CD4-positive, alpha-beta T cell treated with Interleukin-1 beta for 1 hour (primary cell): ENCODE data around the gene IGF2BP3.

Experiments used
- DNase-seq, 2 donors: peaks; one replicate each; pipeline ENCODE4 v3.0.0-alpha.2; 2020 to 2022

IGF2BP3 gene

DNA sequence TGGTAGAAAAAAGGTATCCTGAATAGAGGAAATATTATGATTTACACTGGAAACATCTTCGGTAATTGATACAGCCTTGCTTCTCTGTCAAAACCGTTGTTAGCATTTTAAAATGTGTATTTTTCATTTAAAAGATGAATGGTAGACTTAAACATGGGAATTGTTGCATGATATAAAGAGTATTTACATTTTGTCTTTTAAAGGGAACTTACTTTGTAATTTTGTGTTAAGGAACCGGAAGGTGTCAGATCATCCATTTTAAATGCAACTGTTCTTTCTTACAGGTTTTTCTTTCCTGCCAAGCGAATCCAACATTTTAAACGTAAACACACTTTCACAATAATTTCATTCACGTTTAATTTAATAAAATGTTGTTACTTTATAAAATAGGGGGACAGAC lies 1.8 kb upstream of the IGF2BP3 start:
- DNase-seq = no peak

DNA sequence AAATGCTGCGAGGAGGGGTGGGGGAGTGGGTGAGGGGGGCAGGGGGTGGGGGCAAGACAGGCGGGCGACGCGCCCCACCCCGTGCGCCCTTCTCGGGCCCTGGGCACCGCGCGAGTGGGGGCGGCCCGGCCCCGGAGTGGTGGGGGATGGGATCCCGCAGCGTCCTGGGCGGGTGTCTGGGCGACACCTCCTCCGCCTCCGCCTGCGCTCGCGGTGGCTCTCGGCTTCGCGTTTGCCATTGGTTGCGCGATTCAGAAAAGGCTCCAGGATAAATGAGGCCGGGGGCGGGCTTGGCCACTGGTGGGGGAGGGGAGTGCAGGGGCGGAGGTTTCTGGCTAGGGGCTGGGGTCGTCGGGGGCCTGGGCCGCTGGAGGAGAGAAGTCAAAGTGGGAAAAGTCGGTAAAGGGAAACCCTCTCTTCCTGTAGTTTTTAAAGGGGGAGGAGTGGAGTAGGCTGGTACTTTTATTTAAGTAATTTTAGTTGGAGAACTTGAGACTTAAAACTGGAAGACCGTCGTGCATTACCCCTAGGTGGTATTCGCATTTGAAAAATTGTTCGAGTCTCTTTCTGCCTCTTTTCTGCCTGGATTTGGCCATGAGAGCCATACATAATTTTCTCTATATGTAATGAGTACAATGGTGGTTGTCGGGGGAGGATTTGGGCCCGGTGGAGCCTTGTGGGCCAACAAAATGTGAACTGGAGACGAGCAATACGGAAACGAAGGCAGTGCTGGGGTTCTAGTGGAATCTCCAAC lies 992 bp upstream of the IGF2BP3 start:
- peak in 1 of 2 donors; percentile 43 for DNase-seq

DNA sequence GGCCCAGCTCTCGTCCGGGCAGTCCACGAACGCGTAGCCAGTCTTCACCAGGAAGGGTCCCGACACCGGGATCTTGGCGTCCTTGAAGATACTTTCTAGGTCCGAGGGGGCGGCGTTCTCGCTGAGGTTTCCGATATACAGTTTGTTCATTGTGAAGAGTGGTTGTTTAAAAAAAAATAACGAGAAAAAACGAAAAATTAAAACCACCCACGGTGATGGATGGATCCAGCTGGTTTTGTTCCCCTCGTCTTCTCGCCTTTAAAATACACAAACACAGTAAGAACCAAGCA lies 385 bp downstream of the IGF2BP3 start:
- DNase-seq = no peak

DNA sequence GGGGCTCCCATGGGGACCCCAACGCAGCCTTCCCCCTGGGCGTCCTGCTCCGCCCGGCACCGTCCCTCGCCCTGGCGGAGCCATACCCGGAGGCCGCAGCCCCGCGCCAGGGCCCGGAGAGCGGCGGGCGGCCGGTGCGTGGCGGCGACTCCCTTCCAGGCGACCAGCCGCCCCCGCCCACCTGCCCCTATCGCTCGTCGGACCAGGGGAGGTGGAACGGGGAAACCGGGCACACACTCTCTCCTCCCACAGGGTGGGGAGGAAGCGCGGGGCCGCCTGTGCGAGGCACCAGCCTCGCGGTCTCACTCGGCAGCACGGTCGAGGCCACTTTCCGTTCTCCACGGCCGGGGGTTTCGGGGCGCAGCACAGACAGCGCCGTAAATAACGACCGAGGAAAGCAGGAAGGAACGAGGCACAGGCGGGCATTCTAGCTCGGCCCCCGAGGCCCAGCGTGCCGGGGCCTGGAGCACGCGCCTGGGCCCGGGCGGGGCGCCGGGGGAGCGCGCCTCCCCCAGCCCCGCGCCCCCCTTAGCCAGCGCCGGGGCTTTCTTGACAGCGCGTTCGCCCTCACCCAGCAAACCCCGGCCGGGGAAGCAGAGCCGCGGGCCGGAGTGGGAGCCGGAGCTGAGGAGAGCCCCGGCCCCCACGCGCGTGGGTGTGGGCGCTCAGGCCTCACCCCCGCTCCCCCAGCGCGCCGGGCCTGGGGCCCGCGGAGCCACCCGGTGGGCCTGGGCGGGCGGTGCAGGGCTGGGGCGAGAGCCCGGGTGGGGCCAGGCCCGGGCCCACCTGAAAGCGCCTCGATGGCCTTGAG lies 936 bp downstream of the IGF2BP3 start:
- peak; percentile 33 to 42 for DNase-seq

DNA sequence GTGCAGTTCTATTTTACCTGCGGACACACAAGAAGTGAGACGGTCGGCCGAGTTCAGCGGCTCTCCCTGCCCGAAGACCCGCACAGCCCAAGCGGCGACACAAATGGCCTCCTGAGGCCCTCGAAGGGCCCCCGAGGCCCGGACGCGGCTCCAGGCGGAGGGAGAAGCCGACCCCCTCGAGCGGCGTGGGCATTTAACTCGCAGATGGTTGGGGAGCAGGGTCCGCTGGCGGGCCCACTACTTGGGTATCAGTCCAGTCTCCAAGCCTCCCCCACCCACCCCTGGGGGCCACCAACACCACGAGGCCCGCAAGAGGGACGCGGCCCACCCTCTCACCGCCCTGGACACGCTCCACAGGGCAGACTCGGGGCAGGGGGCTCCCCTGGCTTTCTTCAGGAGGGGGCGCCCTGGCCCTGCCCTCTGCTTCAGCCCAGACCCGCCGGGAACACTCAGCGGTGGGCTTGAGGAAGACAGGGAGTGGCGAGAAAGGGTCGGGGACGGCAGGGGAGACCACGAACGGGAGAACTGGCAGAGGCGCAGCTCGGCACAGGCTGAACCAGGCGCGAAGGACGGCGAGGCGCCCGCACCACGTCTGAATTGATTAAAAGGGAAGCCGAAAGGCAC lies 1.7 kb downstream of the IGF2BP3 start:
- no peak for DNase-seq

DNA sequence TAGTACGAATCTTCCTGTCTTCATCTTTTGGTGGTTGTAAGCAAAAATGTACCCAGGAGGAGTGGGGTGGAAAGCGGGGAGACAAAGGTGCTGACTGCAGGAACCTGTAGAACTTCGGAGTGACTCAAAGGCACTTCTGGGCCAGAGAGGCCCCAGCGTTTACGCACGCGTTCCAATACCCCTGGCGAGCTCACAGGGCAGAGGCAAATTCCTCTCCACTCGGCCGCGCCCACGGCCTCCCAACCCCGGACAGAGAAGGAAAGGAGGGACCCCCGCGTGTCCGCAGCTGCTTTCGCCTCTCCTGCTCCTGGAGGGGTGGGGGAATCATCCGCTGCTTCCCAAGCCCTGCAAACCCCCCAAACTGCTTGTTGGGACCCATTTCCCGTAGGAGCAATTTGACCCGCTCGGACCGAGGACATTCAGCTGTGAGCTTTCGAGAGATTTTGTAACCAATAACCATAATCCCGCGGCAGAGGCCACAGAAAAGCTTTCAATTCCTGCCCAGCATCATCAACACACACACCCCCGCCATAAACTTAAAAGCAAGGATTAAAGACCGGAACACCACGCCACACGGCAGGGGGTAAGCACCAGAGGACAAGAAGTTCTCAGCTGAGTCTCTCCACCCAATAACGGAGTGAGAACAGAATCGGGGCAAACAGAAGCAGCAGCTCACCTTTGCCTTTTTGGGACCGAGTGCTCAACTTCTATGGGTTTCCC lies 2.3 kb downstream of the IGF2BP3 start:
- DNase-seq = no peak

DNA sequence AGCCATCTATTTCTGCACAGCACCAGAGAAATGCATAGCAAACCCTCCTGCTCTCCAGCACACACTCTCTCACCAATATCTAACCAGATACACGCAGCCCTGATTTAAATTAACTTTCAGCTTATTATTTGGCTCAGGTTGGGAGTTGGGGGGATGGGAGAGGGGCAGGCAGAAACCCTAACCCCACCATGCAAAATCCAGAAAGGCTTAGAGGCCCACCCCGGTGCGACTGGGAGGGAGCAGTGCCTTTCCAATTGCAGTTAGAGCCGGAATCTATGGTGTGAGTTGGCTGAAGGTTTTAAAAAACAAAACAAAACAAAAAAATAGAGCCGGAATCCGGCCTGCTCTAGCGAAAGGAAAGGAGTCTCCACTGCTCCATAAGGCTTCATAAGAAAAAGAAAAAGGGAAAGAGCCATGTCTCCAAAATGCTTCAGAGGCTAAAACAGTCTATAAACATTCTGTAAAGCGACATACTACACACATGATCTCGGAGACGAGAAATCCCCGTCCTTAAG lies 2.9 kb downstream of the IGF2BP3 start:
- DNase-seq = no peak

DNA sequence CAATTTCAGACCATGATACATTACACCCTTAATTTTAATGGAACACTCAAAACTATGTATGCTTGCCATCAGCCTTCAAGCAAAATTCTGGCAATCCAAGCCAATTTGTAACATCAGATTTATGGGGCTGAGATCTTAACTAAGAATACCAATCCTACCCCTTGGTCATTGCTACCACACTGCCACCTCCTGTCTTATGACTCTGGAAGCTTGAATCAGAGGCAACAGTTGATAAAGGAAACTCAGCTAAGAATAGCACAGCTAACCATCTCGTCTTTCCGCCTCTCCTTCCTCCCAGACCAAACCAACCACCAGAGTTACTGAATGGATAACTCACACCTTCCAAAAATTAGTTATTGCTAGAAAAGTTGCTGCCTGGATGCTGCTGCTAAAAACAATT lies 7.4 kb downstream of the IGF2BP3 start:
- DNase-seq = no peak

DNA sequence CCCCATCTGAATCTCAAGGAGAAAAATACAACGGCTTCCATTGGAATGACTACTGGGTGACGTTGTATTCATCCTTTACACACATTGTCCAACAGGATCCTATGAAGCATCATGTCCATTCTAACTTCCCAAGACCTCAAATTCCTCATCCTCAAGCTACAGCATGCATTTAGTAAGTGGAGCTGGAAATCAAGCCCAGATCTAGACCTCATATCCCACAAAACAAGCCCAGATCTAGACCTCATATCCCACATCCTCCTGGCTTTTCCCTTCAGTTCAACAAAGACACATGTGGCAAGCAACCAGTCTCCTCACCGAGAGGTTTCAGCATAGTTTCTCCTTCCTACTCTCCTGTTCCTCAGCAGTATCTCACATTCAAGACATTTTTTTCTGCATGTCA lies 12.2 kb downstream of the IGF2BP3 start:
- DNase-seq = no peak

DNA sequence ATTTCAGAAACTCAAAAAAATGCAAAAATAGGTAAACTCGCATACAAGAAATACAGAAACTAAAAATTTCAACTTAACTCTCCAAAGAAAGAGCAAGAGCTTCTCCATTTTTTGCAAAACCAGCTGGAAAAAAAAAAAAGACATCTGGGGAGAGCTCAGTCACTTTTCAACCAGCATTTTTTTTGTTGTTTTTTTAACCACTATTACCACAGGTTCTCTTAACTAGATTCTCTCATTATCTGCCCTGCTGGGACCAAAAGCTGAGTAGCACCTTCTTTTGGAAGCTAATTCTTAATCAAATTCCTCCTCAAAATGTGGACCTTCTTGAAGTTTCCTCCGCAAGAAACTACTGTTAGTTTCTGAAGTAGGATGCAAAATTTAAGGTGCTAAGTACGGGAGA lies 14.2 kb downstream of the IGF2BP3 start:
- DNase-seq = no peak

DNA sequence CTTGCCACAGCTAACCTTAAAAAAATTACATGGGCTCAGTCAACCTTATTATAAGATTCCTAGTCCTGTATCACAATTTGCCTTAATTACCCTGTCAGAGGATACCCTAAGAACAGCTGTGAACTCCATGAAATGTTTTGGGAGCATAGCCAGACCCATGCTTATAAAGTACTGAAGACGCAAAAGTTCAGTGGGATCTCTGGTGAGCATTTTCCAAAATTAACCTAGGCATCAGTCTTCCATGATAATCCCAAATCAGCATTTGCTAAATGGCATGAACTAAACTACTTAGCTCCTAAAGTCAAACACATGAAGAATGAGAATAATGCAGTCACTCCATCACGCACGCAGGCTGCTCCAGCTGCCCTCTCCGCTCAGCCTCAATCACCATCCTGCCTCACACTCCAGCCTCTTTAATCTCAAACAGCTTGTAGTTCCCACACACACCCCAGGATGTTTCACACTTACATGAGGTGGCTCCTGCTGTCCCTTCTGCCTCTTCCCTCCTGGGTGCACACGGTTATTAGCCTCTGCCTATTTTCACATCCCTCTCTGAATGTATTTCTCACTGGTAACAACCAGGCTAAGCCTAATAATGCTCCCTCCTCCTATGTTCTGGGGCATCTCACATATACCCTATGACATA lies 15.3 kb downstream of the IGF2BP3 start:
- no peak for DNase-seq

DNA sequence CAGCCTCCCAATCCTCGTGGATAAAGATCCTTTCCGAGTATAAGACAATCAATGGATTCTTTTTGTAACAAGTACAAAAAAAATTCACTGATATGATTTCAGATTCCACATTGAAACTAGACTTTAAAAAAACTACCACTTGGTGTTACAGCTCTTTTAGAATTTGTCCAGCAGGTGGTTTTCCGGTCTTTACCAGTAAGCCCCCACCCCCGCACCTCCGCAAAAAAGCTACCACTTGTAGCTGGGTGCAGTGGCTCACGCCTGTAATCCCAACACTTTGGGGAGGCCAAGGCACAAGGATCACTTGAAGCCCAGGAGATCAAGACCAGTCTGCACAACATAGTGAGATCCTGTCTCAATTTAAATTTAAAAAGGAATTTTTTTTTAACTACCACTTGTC lies 19.8 kb downstream of the IGF2BP3 start:
- no peak for DNase-seq

DNA sequence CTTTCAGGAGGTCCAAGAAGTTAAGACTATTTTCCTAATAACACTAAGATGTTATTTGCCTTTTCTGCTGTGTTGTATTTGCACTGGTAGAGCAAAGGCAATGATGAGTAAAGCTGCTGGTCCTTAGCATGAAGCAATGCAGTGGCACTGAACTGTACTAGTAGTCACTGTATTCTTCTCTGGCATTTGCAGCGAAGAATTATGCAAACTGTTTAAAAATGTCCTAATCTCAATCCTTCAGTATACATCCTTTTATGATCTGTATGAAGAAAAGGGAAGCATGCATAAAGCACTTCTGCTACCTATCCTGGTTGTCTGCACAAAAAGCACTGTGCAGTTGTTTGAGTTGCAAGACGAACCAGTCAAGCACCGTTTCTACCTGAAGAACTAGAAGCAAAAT lies 20.4 kb downstream of the IGF2BP3 start:
- DNase-seq = no peak

DNA sequence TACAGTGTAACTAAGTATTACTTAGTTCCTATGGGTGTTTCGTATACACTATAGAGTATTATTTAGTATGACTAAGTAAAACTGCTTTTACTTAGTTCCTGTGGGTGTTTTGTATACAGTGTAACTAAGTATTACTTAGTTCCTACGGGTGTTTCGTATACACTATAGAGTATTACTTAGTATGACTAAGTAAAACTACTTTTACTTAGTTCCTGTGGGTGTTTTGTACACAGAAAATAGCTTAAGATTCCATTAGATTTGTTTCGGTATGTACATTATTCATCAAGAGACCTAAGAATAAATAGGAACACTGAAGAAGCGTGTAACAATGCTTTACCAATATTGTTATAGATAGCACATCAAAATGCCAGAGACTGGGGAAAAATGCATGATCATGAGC lies 25.0 kb downstream of the IGF2BP3 start:
- no peak for DNase-seq

DNA sequence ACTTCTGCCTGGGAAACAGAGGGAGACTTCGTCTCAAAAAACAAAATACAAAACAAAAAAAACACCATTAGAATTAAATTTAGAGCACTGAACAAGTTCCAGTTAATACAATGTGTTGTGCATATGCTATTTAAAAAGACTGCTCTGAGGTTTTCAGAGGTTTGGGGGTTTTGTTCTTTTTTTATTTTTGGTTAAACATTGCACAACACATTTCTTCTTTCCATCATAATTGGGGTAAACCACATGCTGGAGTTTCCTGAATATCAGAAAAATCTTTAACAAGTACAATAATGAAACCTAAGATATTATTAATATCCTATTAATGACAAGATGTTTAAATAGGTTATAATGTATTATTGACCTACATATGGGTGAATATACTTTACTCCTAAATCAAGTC lies 26.3 kb downstream of the IGF2BP3 start:
- DNase-seq = no peak

DNA sequence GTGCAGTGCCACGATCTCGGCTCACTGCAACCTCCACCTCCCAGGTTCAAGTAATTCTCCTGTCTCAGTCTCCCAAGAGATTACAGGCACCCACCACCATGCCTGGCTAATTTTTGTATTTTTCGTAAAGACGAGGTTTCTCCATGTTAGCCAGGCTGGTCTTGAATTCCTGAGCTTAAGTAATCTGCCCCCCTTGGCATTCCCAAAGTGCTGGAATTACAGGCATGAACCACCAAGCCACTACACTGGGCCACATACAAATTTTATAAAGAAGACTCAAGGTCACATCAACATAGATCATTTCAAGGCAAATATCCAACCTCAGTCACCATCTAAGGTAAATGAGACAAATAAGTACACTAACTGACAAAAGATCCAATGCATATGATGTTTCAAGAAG lies 32.1 kb downstream of the IGF2BP3 start:
- no peak for DNase-seq

DNA sequence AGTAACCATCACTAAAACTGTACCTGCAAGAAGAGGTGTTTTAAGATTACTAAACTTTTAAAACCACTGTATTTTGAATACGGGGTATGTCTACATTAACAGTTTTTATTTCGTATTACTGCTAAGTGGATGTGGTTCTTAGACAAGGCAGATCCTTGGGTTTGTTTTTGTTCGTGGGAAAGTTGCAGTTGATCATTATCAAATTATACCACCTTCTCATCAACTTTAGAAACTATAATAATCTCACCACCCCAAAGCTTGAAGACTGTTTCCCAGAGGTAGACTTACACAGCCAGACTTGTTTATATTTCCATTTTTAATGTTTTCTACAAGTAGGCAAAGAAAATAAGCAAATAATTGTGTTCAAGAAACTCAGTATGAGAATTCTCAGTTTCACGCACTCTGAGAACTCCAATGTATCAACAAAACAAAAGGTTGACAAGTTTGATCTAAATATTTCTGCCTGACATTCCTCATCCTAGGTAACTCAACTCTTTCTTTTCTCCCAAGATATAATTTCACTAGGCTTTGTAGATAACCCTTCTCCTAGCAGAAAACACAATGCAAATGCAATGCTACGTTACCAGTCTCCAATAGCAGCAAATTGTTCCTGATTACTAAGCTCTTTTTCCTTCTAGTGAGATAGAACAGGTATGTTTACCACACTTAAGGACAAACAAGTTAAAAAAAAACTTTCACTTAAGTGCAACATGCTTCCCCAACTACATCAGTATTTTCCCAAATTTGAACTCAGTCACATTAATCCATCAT lies 36.0 kb downstream of the IGF2BP3 start:
- no peak for DNase-seq

DNA sequence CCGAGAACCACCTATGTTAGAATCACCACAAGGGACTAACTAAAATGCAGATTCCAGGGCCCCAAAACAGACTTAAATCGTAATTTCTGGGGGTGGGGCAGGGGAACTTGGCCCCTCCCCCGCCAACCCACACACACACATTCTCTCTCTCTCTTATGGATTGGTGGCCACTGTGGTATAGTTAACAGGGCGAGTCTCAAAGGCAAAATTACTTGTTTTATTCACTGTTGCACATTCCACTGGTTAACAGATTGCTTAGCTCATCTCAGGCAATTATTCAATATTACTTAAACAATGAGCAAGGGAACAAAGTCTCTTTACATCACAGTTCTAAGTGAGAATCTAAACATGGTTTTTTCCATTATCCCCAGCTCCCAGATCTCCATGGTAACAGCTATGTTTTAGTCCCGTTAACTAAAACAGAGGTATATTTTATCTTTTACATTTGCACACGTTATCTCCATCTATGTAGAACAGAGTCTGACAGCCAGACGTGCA lies 38.5 kb downstream of the IGF2BP3 start:
- DNase-seq = no peak

DNA sequence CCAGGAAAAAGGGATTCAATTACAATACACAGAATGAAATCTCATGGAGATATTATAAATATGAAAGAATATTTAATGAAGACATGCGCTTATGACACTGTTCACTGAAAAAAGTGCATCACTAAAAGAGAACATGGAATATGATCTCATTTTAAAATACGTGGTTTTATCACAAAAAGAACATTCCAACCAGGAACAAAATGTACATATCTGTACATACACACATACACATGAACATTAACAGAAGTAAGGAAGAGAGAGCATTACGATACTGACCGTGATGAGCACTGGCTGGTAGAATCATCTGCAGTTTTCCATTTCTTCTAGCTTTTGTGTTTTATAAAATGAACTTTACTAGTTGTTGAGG lies 39.4 kb downstream of the IGF2BP3 start:
- no peak for DNase-seq

DNA sequence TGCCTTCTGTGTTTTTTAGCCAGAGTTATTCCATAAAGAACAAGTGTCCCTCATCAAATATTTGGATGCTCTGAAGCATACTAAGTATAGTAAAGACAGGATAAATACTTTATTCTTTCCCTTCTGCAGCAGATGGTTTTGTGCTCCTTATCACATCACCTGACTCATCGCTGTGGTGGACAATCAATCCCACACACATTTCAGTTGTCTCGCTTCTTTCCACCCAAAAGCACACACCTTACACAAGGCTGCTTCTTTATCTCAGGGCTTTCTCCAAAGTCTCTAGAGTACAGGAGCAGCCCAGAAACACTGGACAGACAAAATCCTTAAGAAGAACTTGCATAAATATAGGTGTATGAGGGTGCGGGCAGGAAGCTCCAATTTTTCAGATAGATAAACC lies 43.4 kb downstream of the IGF2BP3 start:
- DNase-seq = no peak

DNA sequence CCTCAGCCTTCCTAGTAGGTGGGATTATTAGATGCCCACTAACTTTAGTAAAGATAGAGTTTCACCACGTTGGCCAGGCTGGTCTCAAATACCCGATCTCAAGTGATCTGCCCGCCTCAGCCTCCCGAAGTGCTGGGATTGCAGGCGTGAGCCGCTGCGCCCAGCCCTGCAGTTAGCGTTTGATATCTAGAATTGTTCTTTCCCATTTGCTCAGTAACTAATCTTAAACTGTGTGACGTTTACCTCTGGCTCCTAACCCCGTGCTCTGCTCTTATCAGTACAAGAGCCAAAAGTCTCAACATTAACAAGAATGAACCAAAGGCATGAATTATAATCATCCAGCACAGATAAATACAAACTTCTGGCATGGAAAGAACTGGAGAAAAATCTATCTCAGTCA lies 47.4 kb downstream of the IGF2BP3 start:
- DNase-seq = no peak

DNA sequence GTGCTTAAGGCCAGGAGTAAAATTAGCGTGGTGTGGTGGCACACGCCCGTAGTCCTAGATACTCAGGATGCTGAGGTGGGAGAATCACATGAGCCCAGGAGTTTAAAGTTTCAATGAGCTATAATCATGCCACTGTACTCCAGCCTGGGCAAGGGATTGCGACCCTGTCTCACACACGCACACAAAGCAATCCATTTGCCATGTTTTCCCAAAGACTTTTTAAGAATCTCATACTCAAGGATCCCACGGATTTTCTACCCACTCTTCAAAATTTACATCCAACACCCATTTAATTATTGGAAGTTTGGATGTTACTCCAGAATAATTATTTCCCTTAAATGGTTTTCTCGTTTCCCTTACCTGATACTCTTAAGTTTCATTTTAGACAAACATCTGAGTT lies 47.9 kb downstream of the IGF2BP3 start:
- no peak for DNase-seq
